Activated T-cell treated with anti-CD3 and anti-CD28 coated beads, Interleukin-2, amount 50 U/mL, for 24 hours (primary cell): ENCODE results near the gene OR51D1.

ENCODE experiments used
- DNase-seq: peaks from one replicate; pipeline ENCODE4 v3.0.0-alpha.2; 2020
- H3K27ac Mint-ChIP-seq: 2 replicates; pipeline ENCODE4 v1.8.0; 2020; ENCODE audit warnings: mild to moderate bottlenecking, mixed read lengths
- H3K27me3 Mint-ChIP-seq: 2 replicates; pipeline ENCODE4 v1.8.0; 2020; ENCODE audit warnings: mixed read lengths
- H3K36me3 Mint-ChIP-seq: 2 replicates; pipeline ENCODE4 v1.8.0; 2020; ENCODE audit warnings: low read depth, mixed read lengths
- H3K4me1 Mint-ChIP-seq: 2 replicates; pipeline ENCODE4 v1.8.0; 2020; ENCODE audit warnings: low read depth, mixed read lengths
- H3K4me3 Mint-ChIP-seq: 2 replicates; pipeline ENCODE4 v1.8.0; 2020; ENCODE audit warnings: mild to moderate bottlenecking, moderate library complexity, mixed read lengths
- H3K9me3 Mint-ChIP-seq: 2 replicates; pipeline ENCODE4 v1.8.0; 2020; ENCODE audit warnings: mixed read lengths

The OR51D1 gene

DNA sequence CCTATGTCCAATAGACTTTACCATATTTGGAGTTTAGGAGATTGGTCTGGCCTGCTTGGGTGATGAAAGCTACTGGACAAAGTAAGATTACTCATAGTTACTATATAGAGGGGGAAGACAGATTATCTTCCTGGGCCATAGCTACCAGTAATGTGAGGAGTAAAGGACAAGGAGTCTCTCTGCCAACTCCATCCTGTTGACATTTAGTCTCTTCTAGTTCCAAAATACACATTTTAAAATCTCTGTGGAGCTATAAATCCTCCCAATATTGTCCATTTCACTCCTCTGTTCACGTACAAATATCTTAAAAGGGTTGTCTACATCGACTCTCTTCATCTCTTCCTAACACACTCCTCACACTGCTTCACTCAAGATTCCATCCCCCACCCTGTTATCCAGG is 1.1 kb upstream of the OR51D1 start:
- Mint-ChIP-seq H3K9me3 (no peaks in the 10 kb centered on the region), H3K4me3 (no peak overlapping the region), H3K27me3 (peaks cover 18% of the 10 kb centered on the region), H3K36me3 (no peaks in the 10 kb centered on the region), H3K4me1 (no peaks in the 10 kb centered on the region), H3K27ac (no peak overlapping the region)
- DNase-seq: no peak

DNA sequence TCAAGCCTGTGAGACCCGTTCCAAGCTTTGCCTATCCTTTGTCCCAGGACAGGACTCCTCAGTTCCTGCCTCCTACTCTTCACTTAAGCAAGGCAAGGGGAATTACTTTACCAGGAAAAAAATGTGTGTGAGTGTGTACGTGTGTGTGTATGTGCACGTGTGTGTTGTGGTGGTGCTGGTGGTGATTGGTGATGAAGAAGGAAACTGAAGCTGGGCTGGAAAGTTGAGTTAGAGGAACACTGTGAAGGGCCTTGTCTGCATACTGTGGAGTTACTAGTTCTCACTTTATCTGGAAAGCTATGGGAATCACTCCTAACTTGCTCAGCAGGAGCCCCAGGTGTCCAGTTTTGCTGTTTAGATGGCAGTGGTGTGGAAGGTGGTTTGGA is 378 bp downstream of the OR51D1 start:
- Mint-ChIP-seq H3K36me3 (no peaks in the 10 kb centered on the region), H3K27me3 (peaks cover 12% of the 10 kb centered on the region), H3K9me3 (no peaks in the 10 kb centered on the region), H3K27ac (no peak overlapping the region), H3K4me1 (no peaks in the 10 kb centered on the region), H3K4me3 (no peak overlapping the region)
- DNase-seq: no peak

DNA sequence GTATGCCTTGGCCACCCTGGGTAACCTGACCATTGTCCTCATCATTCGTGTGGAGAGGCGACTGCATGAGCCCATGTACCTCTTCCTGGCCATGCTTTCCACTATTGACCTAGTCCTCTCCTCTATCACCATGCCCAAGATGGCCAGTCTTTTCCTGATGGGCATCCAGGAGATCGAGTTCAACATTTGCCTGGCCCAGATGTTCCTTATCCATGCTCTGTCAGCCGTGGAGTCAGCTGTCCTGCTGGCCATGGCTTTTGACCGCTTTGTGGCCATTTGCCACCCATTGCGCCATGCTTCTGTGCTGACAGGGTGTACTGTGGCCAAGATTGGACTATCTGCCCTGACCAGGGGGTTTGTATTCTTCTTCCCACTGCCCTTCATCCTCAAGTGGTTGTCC is 2.7 kb downstream of the OR51D1 start:
- no peaks in the 10 kb centered on the region for H3K36me3 Mint-ChIP-seq
- H3K9me3 Mint-ChIP-seq: no peaks in the 10 kb centered on the region
- peaks cover 21% of the 10 kb centered on the region for H3K27me3 Mint-ChIP-seq
- H3K27ac Mint-ChIP-seq: no peak overlapping the region
- H3K4me3 Mint-ChIP-seq: no peak overlapping the region
- DNase-seq: no peak
- H3K4me1 Mint-ChIP-seq: no peaks in the 10 kb centered on the region

DNA sequence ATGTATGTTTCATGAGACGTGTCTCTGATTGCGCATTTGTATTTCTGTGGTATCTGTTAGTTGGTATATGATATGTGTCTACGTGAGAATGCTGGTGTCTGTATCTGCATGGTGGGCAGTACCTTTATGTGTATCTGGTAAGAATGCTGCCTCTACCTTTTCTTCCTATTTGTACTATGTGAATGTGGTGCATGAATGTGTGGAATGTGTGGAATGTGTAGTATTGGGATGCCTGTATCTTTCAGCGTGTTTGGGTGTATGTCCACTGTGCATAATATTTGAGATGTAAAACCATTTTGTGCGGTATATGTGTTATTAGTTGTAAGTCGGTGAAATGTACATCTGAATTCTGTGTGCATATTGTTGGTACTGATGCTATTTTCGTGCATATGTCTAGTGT is 4.2 kb downstream of the OR51D1 start:
- Mint-ChIP-seq H3K27me3 (peaks cover 21% of the 10 kb centered on the region), H3K9me3 (no peaks in the 10 kb centered on the region), H3K27ac (no peak overlapping the region)

DNA sequence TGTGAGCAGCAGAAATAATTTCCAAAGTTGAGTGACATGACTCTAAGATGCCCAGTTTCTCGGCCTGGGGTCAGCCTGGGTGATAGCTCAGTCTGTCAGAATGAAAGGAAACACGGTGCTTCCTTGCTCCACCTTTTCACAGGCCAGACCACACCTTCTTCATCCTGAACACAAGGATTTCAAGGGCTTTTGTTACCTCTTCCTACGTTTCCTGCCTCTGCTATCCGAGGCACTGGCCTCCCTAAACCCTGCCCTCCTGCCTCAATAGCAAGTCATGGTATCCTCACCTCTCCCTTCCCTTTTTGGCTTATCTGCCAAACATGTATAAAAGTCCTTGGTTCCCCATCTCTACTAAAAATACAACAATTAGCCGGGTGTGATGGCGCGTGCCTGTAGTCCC is 4.8 kb downstream of the OR51D1 start:
- H3K4me1 Mint-ChIP-seq: no peaks in the 10 kb centered on the region
- H3K36me3 Mint-ChIP-seq: no peaks in the 10 kb centered on the region
- H3K27me3 Mint-ChIP-seq: peaks cover 21% of the 10 kb centered on the region
- H3K9me3 Mint-ChIP-seq: no peaks in the 10 kb centered on the region
- H3K4me3 Mint-ChIP-seq: no peak overlapping the region
- no peak for DNase-seq
- no peak overlapping the region for H3K27ac Mint-ChIP-seq

More for the DNA sequence above, 4.2 kb downstream of the OR51D1 start:
- Mint-ChIP-seq H3K4me3 (no peak overlapping the region), H3K36me3 (no peaks in the 10 kb centered on the region), H3K4me1 (no peaks in the 10 kb centered on the region)
- DNase-seq: no peak

DNA sequence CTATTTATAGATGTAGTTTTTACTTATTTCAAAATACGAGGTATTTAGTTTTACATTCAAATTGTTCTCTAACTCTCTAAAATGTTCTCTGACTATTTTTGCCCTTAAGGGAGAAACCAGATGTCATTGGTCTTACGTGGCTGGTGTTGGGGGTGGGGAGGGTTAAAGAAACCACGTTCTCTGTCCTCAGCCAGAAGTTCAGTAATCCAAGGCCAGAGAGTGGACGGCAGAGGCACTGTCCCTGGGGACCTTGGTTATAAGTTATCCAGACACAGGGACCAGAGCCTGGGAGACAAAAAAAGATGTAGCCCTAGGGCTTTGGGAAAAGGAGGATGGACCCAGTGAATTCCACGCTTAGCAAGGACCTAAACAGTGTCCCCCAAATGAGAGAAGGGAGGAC is 5.8 kb downstream of the OR51D1 start:
- Mint-ChIP-seq H3K4me1 (no peaks in the 10 kb centered on the region), H3K27ac (no peak overlapping the region)
- no peak for DNase-seq

DNA sequence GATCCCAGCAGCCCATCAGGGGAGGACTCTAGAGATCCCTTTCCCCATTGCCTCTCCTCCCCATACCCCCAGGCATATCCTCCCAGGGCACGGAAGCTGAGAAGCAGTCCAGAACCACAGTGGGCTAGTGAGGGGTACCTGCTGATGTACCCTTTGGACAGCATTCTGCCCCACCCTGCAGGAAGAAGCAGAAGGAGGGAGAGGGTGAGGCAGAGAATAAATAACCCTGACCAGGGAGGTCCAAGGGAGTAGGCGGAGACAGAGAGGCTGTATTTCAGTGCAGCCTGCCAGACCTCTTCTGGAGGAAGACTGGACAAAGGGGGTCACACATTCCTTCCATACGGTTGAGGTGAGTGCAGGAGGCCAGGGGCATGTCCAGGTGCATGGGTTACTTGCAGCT is 6.4 kb downstream of the OR51D1 start, which contains the start of gene OR51E1:
TSS of gene OR51E1 (plus strand) at position 301 of the 400 bp plus-strand sequence. CDS start 8,545 bp downstream, outside the sequence.
- Mint-ChIP-seq H3K4me1 (no peaks in the 10 kb centered on the region), H3K27ac (no peak within 1 kb of the TSS), H3K4me3 (no peak within 1 kb of the TSS), H3K9me3 (no peaks in the 10 kb centered on the region), H3K36me3 (no peaks in the 10 kb centered on the region), H3K27me3 (peaks cover 21% of the 10 kb centered on the region)
- no peak for DNase-seq

More for the DNA sequence above, 5.8 kb downstream of the OR51D1 start:
- Mint-ChIP-seq H3K27me3 (peaks cover 21% of the 10 kb centered on the region), H3K36me3 (no peaks in the 10 kb centered on the region), H3K9me3 (no peaks in the 10 kb centered on the region), H3K4me3 (no peak overlapping the region)

DNA sequence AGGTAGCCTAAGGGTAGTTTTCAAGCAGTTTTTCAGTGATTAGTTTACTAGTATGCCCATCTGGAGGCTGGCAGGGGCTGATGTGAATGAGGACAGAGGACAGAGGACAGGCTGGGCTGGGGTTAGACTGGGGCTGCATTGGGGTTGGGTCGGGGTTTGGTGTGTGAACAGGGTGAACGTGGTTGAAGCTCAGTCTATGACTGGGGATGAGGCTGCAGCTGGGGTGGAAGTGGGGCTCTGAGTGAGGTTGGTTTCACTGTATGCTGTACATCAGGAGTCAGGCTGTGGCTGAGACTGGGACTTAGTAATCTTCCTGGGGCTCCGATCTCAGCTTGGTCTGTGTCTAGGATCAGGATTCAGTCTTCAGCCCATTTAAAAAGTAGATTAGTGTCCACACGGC is 7.0 kb downstream of the OR51D1 start:
- no peaks in the 10 kb centered on the region for H3K4me1 Mint-ChIP-seq
- no peak overlapping the region for H3K27ac Mint-ChIP-seq
- DNase-seq: no peak
- peaks cover 21% of the 10 kb centered on the region for H3K27me3 Mint-ChIP-seq
- no peaks in the 10 kb centered on the region for H3K36me3 Mint-ChIP-seq
- no peak overlapping the region for H3K4me3 Mint-ChIP-seq
- H3K9me3 Mint-ChIP-seq: no peaks in the 10 kb centered on the region

DNA sequence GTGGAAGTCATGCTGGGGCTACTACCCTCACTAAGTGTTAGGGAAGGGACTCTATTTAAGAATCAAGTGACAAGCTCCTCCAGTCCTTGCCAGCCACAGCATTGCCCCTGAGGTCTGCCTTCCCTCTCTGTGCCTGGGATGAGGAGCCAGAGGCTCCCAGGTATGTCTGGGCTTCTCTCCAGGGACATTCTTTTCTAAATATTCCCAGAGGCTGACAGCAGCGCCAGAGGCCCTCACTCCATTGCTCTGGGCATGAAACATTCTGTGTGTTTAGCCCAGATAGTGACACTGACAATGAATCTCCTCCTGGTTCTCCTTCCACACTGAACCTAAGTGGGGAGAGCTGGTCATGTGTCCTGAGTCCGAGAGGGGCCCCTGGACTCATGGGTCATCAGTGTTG is 8.7 kb downstream of the OR51D1 start:
- Mint-ChIP-seq H3K9me3 (no peaks in the 10 kb centered on the region), H3K27ac (no peak overlapping the region), H3K4me3 (no peak overlapping the region), H3K36me3 (no peaks in the 10 kb centered on the region), H3K4me1 (no peaks in the 10 kb centered on the region), H3K27me3 (peaks cover 21% of the 10 kb centered on the region)
- DNase-seq: no peak

DNA sequence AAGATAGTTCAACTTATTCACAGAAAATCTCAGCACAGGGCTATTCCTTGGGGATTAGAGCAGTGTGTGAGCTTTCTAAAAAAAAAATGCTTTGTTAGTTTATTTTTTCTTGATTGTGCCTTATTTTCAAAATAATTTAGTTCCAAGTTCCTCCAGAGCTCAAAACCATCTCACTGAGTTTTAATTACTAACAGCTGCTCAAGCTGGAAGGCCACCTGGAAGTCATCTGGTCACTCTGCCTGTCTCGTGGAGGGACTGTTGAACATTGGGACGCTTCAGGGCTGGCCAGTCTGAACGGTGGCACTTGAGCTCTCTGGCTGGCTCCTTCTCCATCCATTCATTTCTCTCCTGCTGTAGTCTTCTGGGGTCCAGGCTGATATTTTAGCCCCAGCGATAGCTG is 10.5 kb downstream of the OR51D1 start:
- no peak overlapping the region for H3K4me3 Mint-ChIP-seq
- H3K4me1 Mint-ChIP-seq: no peaks in the 10 kb centered on the region
- H3K36me3 Mint-ChIP-seq: no peaks in the 10 kb centered on the region
- no peak overlapping the region for H3K27ac Mint-ChIP-seq
- H3K9me3 Mint-ChIP-seq: no peaks in the 10 kb centered on the region
- H3K27me3 Mint-ChIP-seq: peaks cover 12% of the 10 kb centered on the region
- no peak for DNase-seq

DNA sequence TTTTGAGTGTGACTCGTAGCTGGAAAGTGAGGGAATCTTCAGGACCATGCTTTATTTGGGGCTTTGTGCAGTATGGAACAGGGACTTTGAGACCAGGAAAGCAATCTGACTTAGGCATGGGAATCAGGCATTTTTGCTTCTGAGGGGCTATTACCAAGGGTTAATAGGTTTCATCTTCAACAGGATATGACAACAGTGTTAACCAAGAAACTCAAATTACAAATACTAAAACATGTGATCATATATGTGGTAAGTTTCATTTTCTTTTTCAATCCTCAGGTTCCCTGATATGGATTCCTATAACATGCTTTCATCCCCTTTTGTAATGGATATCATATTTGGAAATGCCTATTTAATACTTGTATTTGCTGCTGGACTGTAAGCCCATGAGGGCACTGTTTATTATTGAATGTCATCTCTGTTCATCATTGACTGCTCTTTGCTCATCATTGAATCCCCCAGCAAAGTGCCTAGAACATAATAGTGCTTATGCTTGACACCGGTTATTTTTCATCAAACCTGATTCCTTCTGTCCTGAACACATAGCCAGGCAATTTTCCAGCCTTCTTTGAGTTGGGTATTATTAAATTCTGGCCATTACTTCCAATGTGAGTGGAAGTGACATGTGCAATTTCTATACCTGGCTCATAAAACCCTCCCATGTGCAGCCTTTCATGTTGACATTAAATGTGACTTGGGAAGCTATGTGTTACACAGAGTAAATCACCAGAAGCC is 17.5 kb downstream of the OR51D1 start:
- no peaks in the 10 kb centered on the region for H3K4me1 Mint-ChIP-seq
- no peaks in the 10 kb centered on the region for H3K36me3 Mint-ChIP-seq
- H3K27ac Mint-ChIP-seq: no peak overlapping the region
- no peaks in the 10 kb centered on the region for H3K9me3 Mint-ChIP-seq
- no peak overlapping the region for H3K4me3 Mint-ChIP-seq
- no peak for DNase-seq
- H3K27me3 Mint-ChIP-seq: peaks cover 10% of the 10 kb centered on the region

DNA sequence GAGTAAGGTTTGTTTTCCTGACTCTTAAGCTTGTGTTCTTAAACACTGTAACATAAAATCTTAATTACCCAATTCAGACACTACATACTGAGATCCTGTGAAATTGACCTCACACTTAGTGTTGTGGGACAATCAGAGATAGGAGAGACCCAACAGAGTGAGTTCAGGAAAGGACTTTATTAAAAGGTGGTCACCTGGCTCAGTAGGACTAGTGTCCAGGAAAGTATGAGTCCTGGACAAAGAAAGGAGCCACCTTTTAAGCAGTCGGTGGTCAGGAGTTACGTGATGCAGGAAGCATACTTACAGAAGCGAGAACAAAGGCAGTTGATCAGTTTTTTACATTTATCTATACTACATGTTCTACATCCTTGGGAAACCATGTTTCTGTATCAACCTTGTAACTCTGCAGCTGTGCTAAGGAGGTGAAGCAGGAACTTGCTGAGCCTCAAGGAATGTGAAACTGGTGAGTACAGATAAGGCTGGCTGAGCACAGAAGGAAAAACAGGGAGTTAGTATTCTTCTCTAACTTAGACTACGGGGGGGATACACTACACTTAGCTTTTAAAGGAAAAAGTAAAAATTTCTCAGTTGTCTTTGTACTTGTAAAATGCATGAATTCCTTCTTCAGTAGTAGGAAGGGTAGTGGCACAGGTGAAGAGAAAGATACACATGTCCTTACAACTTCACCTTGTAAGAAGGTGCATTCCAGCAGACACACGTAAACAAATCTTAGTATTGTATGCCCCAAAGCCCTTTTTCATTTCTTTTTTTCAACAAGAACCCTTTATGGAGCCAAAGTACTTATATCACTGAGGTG is 21.6 kb downstream of the OR51D1 start:
- H3K36me3 Mint-ChIP-seq: no peaks in the 10 kb centered on the region

DNA sequence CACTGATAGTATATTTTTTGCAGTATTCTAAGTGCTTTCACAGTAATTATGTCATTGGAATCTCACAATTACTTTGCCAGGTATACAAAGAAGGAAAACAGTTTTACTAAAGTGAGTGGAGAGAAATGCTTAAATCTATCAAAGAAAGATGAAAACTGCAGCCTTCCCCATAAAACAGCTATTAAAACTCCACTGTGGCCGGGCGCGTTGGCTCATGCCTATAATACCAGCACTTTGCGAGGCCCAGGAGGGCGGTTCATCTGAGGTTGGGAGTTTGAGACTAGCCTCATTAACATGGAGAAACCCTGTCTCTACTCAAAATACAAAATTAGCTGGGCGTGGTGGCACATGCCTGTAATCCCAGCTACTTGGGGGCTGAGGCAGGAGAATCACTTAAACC is 25.6 kb downstream of the OR51D1 start:
- no peak overlapping the region for H3K27ac Mint-ChIP-seq
- no peaks in the 10 kb centered on the region for H3K4me1 Mint-ChIP-seq
- H3K9me3 Mint-ChIP-seq: no peaks in the 10 kb centered on the region
- peaks cover 21% of the 10 kb centered on the region for H3K27me3 Mint-ChIP-seq
- no peaks in the 10 kb centered on the region for H3K36me3 Mint-ChIP-seq
- no peak overlapping the region for H3K4me3 Mint-ChIP-seq
- DNase-seq: no peak

More for the DNA sequence above, 21.6 kb downstream of the OR51D1 start:
- Mint-ChIP-seq H3K9me3 (no peaks in the 10 kb centered on the region), H3K27me3 (peaks cover 22% of the 10 kb centered on the region), H3K4me1 (no peaks in the 10 kb centered on the region), H3K27ac (no peak overlapping the region), H3K4me3 (no peak overlapping the region)
- DNase-seq: no peak

DNA sequence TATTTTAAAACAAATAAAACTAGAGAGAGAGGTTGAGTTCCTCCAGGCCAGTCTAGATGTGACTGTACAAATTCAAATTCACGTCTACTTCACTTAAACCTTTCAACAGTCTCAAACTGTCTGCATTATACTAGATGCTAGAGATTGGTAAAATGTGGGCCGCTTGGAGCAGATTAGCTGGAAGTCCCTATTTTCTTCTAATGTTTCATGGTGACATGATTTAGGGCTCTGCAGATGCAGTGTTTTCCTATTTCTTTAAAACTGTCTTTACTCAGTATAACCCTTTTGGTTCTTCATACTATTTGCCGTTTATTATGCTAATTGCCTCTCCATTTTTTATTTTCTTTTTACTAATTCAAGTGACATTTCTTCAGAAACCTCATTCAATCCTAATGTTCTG is 26.9 kb downstream of the OR51D1 start:
- Mint-ChIP-seq H3K27ac (no peak overlapping the region), H3K4me1 (no peaks in the 10 kb centered on the region), H3K9me3 (no peaks in the 10 kb centered on the region), H3K27me3 (peaks cover 19% of the 10 kb centered on the region), H3K4me3 (no peak overlapping the region), H3K36me3 (no peaks in the 10 kb centered on the region)
- DNase-seq: no peak

DNA sequence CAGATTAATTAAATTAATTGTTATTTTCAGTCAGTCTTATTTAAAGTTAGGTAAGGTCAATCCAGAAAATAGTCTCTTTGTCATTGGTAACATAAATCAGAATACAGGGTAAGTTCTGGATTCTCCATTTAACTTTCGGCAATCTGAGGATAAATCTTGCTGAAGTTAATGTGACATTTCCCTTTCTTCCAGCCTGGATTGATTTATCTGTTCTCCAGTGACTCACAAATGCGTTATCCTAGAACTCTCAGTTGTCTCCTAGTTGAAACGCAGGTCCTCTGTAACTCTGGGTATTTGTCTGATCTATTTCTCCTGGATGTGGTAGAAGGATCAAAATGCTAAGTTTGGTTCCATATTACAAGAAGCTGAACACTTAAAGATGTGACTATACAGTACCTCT is 27.5 kb downstream of the OR51D1 start:
- Mint-ChIP-seq H3K27ac (no peak overlapping the region), H3K9me3 (no peaks in the 10 kb centered on the region), H3K36me3 (no peaks in the 10 kb centered on the region)

More for the DNA sequence above, 27.5 kb downstream of the OR51D1 start:
- H3K4me1 Mint-ChIP-seq: no peaks in the 10 kb centered on the region
- no peak overlapping the region for H3K4me3 Mint-ChIP-seq
- DNase-seq: no peak
- H3K27me3 Mint-ChIP-seq: peaks cover 19% of the 10 kb centered on the region
